GOT3 (cell line): Measurements from ENCODE around the gene SLC22A23.

Source experiments
- DNase-seq: peaks from one replicate; lab custom pipeline; 2025; ENCODE audit warnings: mixed read lengths; lab: John Stamatoyannopoulos, UW

The SLC22A23 gene

DNA sequence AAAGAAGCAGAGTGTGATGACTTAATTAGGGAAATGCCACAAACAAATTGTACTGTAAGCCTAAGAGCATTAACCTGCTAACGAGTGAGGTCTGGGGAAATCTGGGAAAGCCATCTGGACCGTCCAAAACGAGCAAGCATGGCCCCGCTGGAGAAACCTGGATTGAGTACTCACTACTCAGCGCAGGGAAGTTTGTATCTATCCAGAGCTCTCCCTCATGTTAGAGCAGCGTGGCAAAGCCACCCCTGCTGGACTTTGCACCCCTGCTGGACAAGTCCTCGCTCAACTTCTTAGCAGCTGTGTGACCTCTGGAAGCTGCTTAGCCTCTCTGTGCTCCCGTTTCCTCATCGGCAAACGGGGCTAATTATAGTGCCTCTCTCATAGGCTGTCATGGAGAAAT is 160.8 kb downstream of the SLC22A23 start:
- no peak for DNase-seq

DNA sequence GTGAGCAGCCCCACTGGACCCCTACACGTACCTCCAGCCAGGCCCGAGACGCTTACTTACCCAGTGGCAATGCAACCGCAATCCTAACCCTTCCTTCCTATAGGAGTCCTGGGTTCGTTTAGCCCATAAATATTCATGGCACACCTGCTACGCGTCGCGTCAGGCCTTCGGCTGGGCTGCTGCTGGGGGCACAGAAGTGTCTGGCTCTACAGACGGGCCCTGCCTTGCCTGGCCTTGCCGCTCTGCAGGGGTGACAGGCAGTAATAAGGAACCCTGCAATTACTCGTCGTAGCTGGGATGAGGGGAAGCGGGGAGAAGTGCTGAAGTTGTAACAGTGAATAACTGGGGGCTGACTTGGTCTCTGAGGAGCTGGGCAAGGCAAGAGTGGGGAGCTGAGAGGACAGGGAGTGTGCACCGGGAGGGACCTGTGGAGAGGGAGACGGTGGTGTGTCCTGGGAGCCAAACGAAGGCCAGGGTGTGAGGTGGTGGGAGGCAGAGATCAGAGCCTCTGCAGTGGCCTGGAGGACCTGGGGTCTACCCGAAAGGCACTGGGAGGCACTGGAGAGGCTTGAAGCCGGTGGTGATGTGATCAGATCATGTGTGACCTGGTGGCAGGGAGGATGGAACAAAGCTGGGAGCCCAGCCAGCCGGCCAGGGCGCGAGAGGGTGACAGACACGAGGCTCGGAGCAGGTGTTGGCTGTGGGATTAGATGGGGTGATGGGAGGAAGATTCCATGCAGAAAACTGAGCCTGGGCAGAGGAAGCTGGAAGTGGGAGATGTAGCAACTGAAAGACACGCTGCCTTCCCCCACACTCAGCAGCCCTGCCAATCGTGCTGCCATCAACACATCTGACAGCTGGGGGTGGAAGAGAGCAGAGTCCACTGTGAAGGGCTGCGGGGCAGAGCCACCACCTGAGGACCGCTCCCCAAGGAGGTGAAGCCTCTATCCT is 161.7 kb downstream of the SLC22A23 start:
- DNase-seq, result no peak

DNA sequence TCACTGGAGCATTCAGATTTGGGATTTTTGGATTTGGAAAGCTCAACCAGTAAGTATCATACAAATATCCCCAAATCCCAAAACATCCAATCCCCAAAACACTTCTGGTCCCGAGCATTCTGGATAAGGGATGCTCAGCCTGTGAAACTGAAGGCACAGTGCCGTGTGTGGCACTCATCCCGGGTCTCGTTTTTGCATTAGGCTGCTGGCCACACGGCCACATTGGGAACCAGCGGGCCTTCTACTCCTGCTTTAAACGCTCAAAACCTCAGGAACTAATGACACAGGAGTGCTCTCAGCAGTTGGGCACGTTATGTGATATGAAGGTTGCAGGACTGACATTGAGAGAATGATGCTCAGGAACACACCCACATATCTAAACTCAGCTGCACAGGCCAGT is 162.5 kb downstream of the SLC22A23 start:
- no peak for DNase-seq

DNA sequence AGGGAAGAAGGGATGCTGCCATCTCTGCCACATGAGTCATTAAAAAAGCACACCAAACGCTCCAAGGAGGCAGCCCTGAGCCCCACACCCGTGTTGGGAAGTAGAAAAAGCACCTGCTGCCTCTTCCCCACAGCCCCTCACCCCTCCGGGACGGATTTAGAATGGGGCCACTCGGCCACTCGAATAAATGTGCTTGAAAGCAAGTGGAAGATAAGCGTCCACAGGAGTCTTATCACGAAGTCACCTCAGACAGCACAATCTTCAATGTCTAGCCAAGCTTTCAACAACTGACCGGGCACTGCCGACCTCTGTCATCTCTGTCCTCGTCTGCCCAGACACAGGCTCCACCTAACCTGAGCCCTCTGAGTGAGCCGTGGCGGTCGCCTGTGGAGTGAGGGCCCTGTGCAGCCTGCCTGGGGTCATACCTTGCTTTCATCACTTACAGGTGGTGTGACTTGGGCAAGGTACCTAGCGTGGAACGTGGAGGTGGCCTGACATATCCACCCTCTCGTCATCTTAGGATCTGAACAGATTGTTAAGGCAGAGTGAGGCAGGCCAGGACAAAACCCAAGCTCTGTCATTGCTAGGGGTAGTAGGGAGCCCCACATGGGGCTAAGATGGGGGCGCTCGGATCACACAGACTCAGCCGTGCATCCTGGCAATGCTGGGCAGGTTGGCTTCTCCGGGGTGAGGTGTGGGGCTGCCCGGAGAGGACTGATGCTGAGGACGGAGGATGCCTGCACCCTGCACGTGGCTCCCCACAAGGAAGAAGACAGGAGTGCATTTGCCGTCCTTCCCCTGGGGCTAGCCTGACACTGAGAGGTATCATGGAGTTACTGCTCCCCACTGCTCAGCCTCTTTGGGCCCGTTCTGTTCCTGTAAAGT is 163.3 kb downstream of the SLC22A23 start:
- no peak for DNase-seq

DNA sequence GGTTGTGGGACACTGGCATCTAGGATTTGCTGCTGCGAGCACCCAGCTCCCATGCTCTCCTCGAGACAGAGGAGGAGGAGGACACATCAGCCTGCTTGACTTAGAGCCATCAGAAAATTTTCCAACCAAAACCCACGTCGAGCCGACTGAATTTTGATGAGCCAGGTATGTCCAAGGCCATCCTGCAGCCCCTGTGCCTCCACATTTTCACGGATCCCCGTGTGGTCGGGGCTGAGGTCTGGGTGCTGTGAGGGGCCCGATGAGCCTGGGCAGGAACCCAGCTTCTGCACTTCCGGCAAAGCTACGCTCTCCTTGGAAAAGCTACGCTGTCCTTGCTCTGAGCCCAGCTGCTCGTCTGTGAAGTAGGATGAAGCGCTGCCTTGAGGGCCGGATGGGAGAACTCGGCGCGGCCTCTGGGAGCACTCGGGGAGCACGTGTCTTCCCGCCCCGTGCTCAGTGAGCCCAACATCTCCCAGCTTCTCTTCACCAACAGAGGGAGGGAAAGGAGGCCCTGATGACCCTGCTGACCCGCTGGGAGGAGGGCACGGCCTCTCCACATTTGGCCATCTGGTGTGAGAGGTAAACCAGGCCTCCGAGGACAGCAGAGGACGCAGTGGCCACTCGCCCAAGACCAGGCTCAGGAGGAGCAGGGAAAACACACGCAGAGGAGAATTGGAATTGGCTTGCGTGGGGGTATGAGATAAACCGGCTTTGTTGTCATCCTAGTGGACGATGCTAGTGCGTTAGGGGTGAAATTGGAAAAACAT is 164.2 kb downstream of the SLC22A23 start:
- DNase-seq, result no peak

DNA sequence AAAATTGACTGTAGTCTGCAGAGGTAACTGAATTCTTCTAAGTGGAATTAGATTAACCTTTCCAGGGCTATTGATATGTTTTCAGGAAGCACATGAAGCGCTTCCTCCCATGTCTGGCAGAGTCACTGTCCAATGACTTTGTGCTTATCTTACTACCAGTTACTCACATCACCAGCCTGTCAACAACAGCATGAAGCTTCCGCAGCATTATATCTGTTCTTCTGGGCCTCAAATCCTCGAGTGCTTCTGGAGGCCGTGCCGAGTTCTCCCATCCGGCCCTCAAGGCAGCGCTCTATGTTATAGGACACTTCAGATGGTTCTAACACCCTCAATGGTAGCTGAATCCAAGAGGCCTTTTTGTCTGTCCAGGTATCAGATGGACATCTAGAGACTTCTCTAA is 164.9 kb downstream of the SLC22A23 start:
- DNase-seq, result no peak

DNA sequence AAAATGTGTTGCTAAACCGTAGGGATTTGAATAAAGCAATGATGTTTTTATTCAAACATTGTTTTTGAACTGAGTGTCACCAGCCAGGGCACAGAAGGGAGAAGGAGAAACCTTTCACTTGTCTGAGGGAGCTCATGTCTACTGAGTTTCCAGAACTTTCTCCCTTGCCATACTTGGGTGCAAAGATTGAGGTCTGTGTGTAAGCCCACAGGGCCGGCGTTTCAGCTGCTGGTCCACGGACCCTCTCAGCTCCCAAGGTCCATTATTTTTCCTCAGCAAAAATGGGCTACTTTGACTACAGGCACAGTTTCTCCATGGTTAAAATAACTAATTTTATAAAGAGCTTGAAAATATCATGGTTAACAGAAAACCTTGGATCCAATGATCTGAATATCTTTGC is 165.5 kb downstream of the SLC22A23 start:
- no peak for DNase-seq

DNA sequence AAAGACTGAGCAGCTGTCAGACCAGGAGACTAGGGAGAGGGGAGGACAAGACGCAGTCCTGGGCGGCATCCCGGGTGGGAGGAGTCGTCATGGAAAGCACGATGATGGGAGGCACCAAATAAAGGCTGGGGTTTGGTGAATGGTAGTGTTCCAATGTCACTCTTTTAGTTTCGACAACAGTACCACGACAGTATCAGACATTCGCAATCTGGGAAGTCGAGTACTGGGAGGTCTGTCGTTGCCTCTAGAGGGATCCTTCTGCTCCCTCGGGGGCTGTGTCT is 166.0 kb downstream of the SLC22A23 start:
- no peak for DNase-seq

DNA sequence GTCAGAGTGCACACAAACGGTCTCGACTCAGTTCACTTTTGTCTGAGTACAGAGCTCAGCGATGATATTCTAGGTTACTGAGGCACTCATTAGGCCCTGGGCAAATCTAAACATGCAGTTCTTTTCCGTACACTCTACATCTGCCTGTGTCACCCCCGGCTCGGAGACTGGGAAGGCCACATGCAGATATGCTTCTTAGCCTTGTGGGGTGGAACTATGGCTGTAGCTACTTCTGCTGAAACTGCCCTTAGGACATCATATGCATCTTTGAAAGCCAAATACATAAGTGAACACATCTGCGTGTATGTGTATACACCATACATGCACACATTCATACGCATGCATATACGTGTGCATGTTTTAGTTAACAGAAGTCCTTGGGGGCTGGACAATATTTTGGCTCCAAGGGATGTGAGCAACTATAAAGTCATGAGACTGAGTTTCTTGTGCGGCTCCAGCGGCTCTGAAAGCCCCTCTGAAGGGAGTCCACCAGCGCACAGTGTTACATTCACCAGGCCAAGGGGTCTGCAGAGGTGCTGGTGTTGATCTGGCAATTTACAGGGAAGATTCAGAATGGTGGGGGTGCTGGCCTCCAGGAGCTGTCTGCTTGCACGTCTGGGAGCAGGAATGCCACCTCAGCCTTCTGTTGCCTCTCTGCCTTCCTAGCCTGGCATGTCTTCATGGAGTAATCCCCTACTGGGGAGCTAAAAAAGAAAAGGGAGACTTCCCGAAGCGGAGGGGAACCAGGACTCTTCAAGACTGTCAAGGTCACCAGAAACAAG is 166.5 kb downstream of the SLC22A23 start:
- no peak for DNase-seq

DNA sequence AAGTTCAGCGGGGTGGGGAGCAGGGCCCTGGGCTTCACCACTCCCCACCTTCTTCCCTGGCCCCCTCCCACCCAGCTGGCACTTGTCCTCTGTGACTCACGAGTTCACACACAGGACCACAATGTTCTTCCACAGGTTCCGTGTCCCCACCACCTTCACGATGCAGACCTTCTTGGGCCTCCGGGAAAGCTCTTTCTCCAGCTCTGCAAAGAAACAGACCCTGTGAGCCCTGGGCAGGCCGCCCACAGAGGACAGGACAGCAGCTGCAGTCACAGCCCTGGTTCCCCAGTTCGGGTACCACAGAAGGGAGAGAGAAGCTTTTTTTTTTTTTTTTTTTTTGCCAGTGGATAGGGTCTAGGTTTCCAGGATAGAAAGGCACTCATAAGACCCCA is 167.2 kb downstream of the SLC22A23 start:
- DNase-seq, result no peak

DNA sequence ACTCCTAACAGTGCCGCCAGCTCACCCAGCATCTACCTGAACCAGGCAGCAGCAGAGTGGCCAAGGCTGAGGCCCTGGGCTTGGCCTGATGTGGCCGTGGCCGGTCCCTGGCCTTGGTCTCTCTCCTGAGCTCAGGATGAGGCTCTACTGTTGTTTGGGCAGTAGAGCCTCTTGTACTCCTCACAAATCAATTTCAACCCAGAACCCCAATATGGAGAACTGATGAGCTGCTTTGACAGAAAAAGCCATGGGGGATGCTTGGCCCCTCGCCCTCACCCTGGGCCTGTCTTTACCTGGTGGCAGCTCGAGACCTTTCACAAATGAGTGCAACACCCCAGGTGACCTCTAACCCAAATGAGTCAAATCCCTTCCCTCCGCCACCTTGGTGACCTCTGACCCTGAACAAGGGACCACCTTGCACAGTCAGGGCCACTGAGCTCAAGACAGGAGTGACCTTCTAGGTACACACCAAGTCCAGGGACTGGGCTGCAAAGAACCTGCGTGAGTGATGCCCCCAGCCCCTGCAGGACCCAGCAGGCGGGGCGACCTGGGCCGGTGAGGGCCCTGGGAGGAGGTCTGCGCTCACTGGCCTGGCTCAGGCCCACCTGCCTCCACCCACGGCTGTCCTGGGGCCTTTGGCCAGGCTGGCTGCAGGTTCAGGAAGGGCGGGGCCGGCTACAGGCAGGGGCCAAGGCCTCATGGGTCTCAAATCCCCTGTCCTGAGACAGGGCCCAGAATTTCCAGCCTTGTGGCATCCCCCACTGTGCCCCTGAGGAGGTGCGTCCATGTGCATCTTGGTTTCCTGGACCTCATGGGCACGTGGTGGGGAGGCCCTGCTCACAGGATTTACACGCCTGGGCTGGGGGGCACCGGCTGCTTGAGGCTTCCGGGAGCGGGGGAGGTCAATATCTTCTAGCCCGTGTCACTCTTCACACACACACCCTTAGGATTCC is 167.9 kb downstream of the SLC22A23 start:
- DNase-seq, result no peak

DNA sequence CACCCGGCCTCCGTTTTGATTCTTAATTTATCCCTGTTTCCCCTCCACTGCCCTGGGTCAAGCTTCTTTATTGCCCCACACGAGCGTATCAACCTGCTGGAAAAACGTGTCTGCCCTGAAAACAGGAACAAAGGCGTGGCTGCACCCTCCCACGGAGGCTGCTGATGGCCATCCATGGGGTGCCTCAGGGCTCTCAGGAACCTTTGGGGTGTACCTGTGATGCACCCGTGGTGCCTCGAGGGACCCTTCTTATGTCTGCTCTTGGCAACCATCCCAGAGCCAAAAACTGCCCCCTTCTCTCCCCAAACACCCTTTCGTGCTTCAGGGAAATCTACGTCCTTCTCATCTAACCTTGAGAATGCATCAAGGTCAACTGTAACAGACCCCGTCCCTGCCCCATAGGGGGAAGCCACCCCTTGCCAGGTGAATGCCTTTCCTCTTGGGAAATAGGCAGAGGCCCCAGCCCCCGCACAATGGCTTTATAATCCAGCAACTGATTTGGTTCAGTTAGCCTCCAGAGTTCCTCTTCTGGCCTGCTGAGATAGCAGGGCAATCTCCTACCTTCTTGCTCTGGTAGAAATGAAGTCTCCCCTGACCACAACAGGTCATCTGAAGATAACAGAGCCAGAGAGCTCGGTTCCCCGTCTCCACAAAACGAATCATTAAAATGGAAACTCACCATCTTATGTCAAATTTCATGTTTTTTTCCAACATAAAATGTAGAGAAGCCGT is 168.7 kb downstream of the SLC22A23 start:
- no peak for DNase-seq

DNA sequence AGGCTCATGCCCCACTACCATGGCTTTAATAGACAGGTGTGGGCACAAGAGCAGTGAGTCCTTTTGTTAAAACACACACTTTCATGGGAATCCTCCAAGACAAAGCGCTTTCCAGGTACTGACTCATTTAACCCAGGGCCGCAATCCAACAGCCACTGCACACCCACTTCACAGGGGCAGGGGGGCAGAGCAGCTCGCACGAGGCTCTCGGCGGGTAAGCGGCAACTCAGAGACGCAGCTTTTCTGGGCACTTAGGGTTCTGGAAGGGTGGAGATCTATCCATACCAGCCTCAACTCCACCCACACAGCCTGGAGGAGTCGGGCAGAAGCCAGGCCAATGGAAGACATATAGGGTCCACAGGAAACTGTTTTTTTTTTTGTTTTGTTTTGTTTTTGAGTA is 169.5 kb downstream of the SLC22A23 start:
- no peak for DNase-seq

DNA sequence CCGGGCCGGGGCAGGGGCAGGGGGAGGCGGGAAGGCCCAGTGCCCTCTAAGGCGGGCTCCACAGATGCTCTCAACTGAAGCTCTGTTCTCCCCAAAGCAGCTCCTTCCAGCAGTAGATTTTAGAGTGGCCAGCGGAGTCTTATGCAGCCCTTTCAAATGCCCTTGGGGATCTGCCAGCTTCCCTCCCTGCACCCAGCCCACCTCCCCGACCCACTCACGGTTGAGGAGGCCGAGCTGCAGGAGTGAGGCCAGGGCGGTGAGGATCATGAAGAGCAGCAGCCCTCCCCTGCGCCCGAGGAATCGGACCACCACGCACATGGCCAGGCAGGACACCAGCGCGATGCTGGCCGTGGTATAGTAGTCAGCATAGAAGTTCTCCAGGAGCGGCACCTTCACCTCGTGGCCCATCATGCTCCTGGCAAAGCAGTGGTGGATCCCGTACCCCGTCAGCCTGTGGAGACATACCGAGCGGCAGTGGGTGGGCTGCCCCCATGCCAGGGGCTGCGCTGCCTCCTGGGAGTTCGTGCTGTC is 170.1 kb downstream of the SLC22A23 start:
- DNase-seq, result no peak

DNA sequence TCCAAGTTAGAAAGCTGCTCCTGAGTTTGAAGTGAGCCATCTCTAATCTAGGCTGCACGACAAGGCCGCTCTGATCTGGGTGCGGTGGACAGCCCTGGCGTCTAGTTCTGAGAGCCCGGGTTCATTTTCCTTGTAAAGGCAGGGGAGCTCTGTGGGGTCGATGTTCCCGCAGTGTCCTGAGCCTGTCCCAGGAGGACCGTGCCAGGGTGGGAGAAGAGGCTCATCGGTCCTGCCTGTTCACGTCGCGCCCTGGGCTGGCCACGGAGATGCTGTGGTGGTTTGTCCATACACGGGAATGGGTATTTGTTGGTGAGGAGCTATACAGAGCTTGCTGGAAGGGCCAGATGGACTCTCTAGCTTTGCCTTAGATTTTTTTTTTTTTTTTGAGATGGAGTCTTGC is 171.1 kb downstream of the SLC22A23 start:
- DNase-seq, result no peak

DNA sequence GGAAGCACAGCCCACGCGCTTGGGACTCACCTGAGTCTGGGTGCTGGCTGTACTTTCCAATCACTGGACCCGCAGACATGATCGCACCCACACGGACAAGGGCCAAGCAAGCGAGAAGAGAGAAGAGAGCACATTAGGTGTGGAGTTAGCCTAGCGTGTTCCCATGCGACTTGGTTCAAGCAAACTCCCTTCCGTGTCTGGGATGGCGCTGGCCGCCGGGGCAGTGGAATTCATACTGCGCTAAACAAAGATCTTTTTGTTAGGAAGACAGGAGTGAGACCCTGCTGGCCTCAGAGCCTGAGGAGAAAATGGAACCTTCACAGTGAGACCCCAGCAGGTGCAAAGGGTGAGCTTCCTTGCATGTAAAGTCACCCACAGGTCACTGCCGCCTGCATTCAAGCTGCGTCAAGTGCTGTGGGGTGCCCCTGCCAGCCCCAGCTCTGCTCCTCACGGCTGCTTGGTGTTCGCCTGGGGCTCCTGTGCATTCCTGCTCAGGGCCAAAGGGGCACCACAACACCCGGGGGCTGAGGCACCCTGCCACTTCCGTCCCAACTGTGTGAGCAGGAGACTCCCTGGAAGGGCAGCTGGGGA is 171.7 kb downstream of the SLC22A23 start:
- no peak for DNase-seq

DNA sequence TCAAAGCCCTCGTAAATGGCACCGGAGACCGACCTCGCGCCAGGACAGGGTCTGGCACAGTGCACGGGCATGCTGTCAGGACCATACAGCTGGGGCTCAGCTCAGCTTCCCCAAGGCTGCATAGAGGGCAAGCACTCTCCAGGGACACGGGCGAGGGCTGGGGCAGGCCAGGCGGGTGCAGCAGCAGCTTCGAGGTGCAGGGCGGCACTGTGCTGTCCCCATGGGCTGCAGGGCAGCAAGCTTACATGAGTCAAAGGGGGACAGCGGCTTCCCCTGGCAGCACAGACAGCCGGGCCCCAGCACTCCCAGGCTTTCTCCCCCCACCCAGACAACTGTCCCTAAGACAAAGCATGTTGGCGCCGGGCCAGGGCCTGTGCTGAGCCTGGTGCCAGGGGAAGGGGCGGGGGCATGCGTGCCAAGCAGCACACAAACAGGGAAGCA is 172.4 kb downstream of the SLC22A23 start:
- no peak for DNase-seq

DNA sequence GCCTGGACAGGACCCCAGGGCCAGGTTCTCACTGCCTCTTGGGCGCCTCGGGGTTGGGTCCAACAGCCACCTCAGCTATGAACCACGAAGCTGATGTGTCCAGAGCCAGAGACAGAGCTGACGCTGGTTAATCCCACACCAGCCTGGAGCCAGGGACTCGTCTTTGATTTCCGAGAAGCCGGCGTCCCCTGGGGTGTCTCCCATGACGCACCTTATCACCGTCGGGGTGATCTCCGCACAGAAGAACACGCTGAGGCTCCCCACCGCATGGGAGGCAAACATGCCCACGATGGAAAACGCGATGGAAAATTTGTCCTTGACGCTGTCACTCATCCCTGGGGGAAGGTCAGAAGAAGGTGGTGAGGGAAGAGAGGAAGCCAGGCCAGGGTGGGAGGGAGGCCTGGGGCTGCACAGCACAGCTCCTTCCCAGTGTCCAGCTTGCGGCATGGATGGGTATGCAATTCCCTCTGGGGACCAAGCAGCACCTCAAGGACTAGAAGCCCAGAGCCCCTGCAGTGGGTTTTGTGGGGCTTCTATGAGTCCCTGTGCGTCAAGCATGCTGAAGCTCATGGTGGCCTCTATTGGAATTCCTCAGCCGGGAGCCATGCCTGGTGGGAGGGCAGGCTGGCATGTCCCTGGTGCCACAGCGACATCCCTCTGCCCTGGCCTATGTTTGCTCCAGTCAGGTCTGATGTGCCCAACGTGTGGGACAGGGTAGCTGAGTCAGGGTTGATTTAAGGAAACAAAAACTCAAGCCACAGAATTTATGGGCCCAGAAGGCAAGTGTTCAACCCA is 173.0 kb downstream of the SLC22A23 start:
- DNase-seq, result no peak
